Fibroblast of pulmonary artery (primary cell): ENCODE measurements around the gene PLCG2.

Source experiments
- DNase-seq: peaks from one replicate; pipeline ENCODE4 v3.0.0-alpha.2; 2010; ENCODE audit warnings: low read depth
- H3K4me3 ChIP-seq: replicated peaks from 2 replicates; pipeline ENCODE4 v1.5.1; 2011; ENCODE audit warnings: low read depth, mild to moderate bottlenecking, control low read depth, low read length, moderate library complexity
- CTCF ChIP-seq: IDR thresholded peaks from 2 replicates; pipeline ENCODE4 v1.5.1; 2011; ENCODE audit warnings: mild to moderate bottlenecking, control low read depth, low read length, inconsistent platforms; ENCODE audit errors: missing control alignments

The PLCG2 gene

GRCh38 chr16:81830845-81831540, 51.9 kb downstream of the PLCG2 start:
- H3K4me3 ChIP-seq = no peak overlapping the region
- DNase-seq = no peak
- TF ChIP-seq CTCF = no peak

- DNase-seq = no peak
- no peak for TF ChIP-seq CTCF
- no peak overlapping the region for H3K4me3 ChIP-seq
These were observed 52.6 kb downstream of the PLCG2 start for GRCh38 chr16:81831722-81832126.

GRCh38 chr16:81832801-81833547, 53.9 kb downstream of the PLCG2 start:
- no peak for TF ChIP-seq CTCF
- no peak for DNase-seq
- no peak overlapping the region for H3K4me3 ChIP-seq

- H3K4me3 ChIP-seq = no peak overlapping the region
- no peak for DNase-seq
- no peak for TF ChIP-seq CTCF
These were observed 54.7 kb downstream of the PLCG2 start for GRCh38 chr16:81833751-81834150.

- H3K4me3 ChIP-seq = no peak overlapping the region
- no peak for TF ChIP-seq CTCF
- DNase-seq = no peak
These were observed 55.8 kb downstream of the PLCG2 start for GRCh38 chr16:81834868-81835267.

- DNase-seq = no peak
- no peak for TF ChIP-seq CTCF
- no peak overlapping the region for H3K4me3 ChIP-seq
These were observed 57.4 kb downstream of the PLCG2 start for GRCh38 chr16:81836279-81837054.
